Activated CD4-positive, CD25-positive, alpha-beta regulatory T cell treated with anti-CD3 and anti-CD28 coated beads, Interleukin-2, amount 50 U/mL, for 16 hours (primary cell): Measurements from ENCODE around the gene PTBP3.

Source experiments
- DNase-seq: peaks from one replicate; pipeline ENCODE4 v3.0.0-alpha.2; 2020; ENCODE audit warnings: low read depth, low spot score

PTBP3 gene

GRCh38 chr9:112169368-112169767 is 164.1 kb downstream of the PTBP3 start:
- DNase-seq = no peak

GRCh38 chr9:112168197-112168596 is 165.2 kb downstream of the PTBP3 start:
- DNase-seq = no peak
